Activated gamma-delta T cell treated with Interleukin-2 at 50 U/mL for 16 hours (primary cell): ENCODE results near the gene HORMAD1.
"Not testable (repeated sequence)": the region's sequence is repeated elsewhere in the genome, so short reads cannot be mapped to it uniquely, and the experiment has no call there.

Source experiments
- DNase-seq: peaks from one replicate; pipeline ENCODE4 v3.0.0-alpha.2; 2020

The HORMAD1 gene

GRCh38 chr1:150720703-150721102 is at the start of gene HORMAD1:
Gene HORMAD1 (minus strand): TSS chr1:150720895. CDS start chr1:150719505, 1,390 bp downstream.
- no peak for DNase-seq

GRCh38 chr1:150767704-150768103 is 47.0 kb upstream of the HORMAD1 start:
- not testable (repeated sequence) for DNase-seq

- DNase-seq, result not testable (repeated sequence)
Observed at GRCh38 chr1:150765977-150766301, 45.2 kb upstream of the HORMAD1 start.

- DNase-seq, result no peak
Observed at GRCh38 chr1:150765296-150765976, 44.7 kb upstream of the HORMAD1 start, which contains the start of gene CTSS. Gene CTSS (minus strand): TSS chr1:150765778. CDS start chr1:150764763, 1,015 bp downstream.

- no peak for DNase-seq
Observed at GRCh38 chr1:150764617-150765101, 44.0 kb upstream of the HORMAD1 start.

GRCh38 chr1:150763018-150763417 is 42.3 kb upstream of the HORMAD1 start:
- no peak for DNase-seq

GRCh38 chr1:150762552-150762951 is 41.9 kb upstream of the HORMAD1 start:
- DNase-seq, result no peak

GRCh38 chr1:150761801-150762200 is 41.1 kb upstream of the HORMAD1 start:
- DNase-seq, result no peak

- no peak for DNase-seq
Observed at GRCh38 chr1:150760013-150760412, 39.3 kb upstream of the HORMAD1 start.

GRCh38 chr1:150753416-150753815 is 32.7 kb upstream of the HORMAD1 start:
- no peak for DNase-seq

GRCh38 chr1:150751443-150751842 is 30.7 kb upstream of the HORMAD1 start:
- DNase-seq, result no peak

GRCh38 chr1:150749720-150750311 is 29.1 kb upstream of the HORMAD1 start:
- no peak for DNase-seq

- DNase-seq, result no peak
Observed at GRCh38 chr1:150748878-150749719, 28.4 kb upstream of the HORMAD1 start.

GRCh38 chr1:150730130-150730721 is 9.5 kb upstream of the HORMAD1 start:
- no peak for DNase-seq

- DNase-seq, result no peak
Observed at GRCh38 chr1:150724336-150724735, 3.6 kb upstream of the HORMAD1 start.

- no peak for DNase-seq
Observed at GRCh38 chr1:150720098-150720497, 597 bp downstream of the HORMAD1 start.

GRCh38 chr1:150718225-150718891 is 2.3 kb downstream of the HORMAD1 start:
- DNase-seq, result no peak

GRCh38 chr1:150709031-150709430 is 11.7 kb downstream of the HORMAD1 start:
- not testable (repeated sequence) for DNase-seq

GRCh38 chr1:150708595-150708994 is 12.1 kb downstream of the HORMAD1 start:
- DNase-seq, result no peak

- DNase-seq, result no peak
Observed at GRCh38 chr1:150706091-150706490, 14.6 kb downstream of the HORMAD1 start.

GRCh38 chr1:150703427-150703826 is 17.3 kb downstream of the HORMAD1 start:
- no peak for DNase-seq
